ENCODE measurements around the gene GID4.
A peak's percentile ranks its signal among the peaks of the same experiment; 100 is the strongest.

GID4 gene

GRCh38 chr17:18039535-18040260, 490 bp downstream of the GID4 start:
- intact Hi-C loops (cut with DNase I), result loop anchor here (1.0 to 10.0 kb wide), 3 partner anchors 45 to 155 kb away; partner anchors contain the start of genes DRC3, DRG2 and TOM1L2
- DNase-seq, result peak in 4 of 10 donors; percentile 74 to 91 (median 80)

- peak in 1 of 10 donors; percentile 47 for DNase-seq
- intact Hi-C loops (cut with DNase I), result no loop called here
Measured at GRCh38 chr17:18040261-18040858, 1.2 kb downstream of the GID4 start.

- DNase-seq, result peak in 1 of 10 donors; percentile 28
- intact Hi-C loops (cut with DNase I), result no loop called here
Measured at GRCh38 chr17:18041776-18042175, 2.6 kb downstream of the GID4 start.

- intact Hi-C loops (cut with DNase I), result no loop called here
- DNase-seq, result peak in 1 of 10 donors; percentile 9
Measured at GRCh38 chr17:18042983-18043382, 3.8 kb downstream of the GID4 start.

GRCh38 chr17:18043491-18043890, 4.3 kb downstream of the GID4 start:
- intact Hi-C loops (cut with DNase I), result no loop called here
- no peak for DNase-seq

- intact Hi-C loops (cut with DNase I), result no loop called here
- DNase-seq, result no peak
Measured at GRCh38 chr17:18044609-18045008, 5.4 kb downstream of the GID4 start.

- intact Hi-C loops (cut with DNase I), result no loop called here
- peak in 1 of 10 donors; percentile 46 for DNase-seq
Measured at GRCh38 chr17:18045691-18046350, 6.6 kb downstream of the GID4 start.

- peak in 1 of 10 donors; percentile 3 for DNase-seq
- intact Hi-C loops (cut with DNase I), result no loop called here
Measured at GRCh38 chr17:18055597-18055996, 16.4 kb downstream of the GID4 start.

GRCh38 chr17:18056214-18056613, 17.0 kb downstream of the GID4 start:
- intact Hi-C loops (cut with DNase I), result no loop called here
- DNase-seq, result peak in 1 of 10 donors; percentile 36

GRCh38 chr17:18059283-18059682, 20.1 kb downstream of the GID4 start:
- DNase-seq, result peak in 1 of 10 donors; percentile 12
- intact Hi-C loops (cut with DNase I), result no loop called here

- intact Hi-C loops (cut with DNase I), result no loop called here
- DNase-seq, result no peak
Measured at GRCh38 chr17:18064053-18064452, 24.8 kb downstream of the GID4 start.

- peak in 1 of 10 donors; percentile 64 for DNase-seq
- intact Hi-C loops (cut with DNase I), result no loop called here
Measured at GRCh38 chr17:18065546-18065945, 26.3 kb downstream of the GID4 start.

GRCh38 chr17:18066866-18067265, 27.7 kb downstream of the GID4 start:
- intact Hi-C loops (cut with DNase I), result no loop called here
- peak in 1 of 10 donors; percentile 27 for DNase-seq

GRCh38 chr17:18069101-18069500, 29.9 kb downstream of the GID4 start:
- intact Hi-C loops (cut with DNase I), result no loop called here
- peak in 1 of 10 donors; percentile 6 for DNase-seq

GRCh38 chr17:18070861-18071340, 31.7 kb downstream of the GID4 start:
- intact Hi-C loops (cut with DNase I), result no loop called here
- peak in 1 of 10 donors; percentile 52 for DNase-seq

GRCh38 chr17:18071751-18072150, 32.5 kb downstream of the GID4 start:
- intact Hi-C loops (cut with DNase I), result no loop called here
- DNase-seq, result no peak

GRCh38 chr17:18074566-18075272, 35.5 kb downstream of the GID4 start:
- peak in 1 of 10 donors; percentile 15 for DNase-seq
- intact Hi-C loops (cut with DNase I), result no loop called here

- intact Hi-C loops (cut with DNase I), result no loop called here
- DNase-seq, result peak in 1 of 10 donors; percentile 39
Measured at GRCh38 chr17:18076936-18077335, 37.7 kb downstream of the GID4 start.

- intact Hi-C loops (cut with DNase I), result no loop called here
Measured at GRCh38 chr17:18079543-18079942, 40.3 kb downstream of the GID4 start.

GRCh38 chr17:18084256-18084655, 45.0 kb downstream of the GID4 start:
- peak in 1 of 10 donors; percentile 2 for DNase-seq
- intact Hi-C loops (cut with DNase I), result loop anchor here (10.0 kb wide), 1 partner anchor 49 kb away; the partner anchor contains the start of genes ATPAF2 and GID4

More at GRCh38 chr17:18079543-18079942, 40.3 kb downstream of the GID4 start:
- no peak for DNase-seq
